A375 (cell line): ENCODE results near the gene FRMD4A. TPM values are rescaled to one million over a fixed set of nuclear protein-coding genes. Genes with fewer than 3 reads are reported as not detected.
A peak's percentile ranks its signal among the peaks of the same experiment; 100 is the strongest.

Experiments
- small RNA-seq: library from RNA; depleted of rRNA; stranded (forward); fragments of <200 nt; gene quantifications from one replicate; pipeline ENCODE3, GENCODE V24; 2014
- total RNA-seq: library from RNA; depleted of rRNA; stranded (reverse); fragments of >200 nt; shearing (Covaris generic); gene quantifications from 2 replicates; pipeline ENCODE4 v1.2.3, GENCODE V29; 2014; rRNA removed

The FRMD4A gene
- 61.6 and 66.7 TPM in 2 replicates for total RNA-seq

DNA sequence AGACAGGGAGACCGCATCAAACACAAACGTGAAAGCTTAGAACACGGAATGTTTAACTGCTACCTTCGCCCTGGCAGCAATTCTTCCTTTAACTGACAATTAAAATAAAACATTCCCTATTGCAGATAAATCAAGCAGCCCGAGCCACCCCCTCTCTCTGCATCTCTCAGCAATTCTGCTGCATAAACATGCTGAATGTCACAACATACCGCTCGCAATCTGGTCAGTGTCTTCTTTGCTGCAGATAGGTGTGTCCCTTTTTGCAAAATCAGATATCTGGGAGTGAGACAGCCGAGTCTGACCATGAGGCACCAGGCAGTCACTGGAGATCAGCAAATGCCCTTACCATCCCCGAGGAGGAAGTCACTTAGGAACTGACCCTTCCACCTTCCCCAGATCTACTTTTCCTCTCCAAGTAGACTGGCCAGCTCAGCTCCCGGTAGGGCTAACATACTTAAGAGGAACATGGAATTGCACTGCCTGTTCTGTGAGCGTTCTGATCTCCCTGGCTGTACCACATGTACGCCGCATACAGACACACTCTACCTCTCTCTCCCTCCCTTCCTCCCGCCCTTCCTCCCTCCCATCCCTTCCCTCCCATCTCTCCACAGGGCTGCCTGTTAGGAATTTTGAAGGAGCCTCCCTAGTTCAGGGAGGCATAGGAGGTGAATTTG is at the start of gene FRMD4A:
TSS of gene FRMD4A (minus strand) at position 537 of the 674 bp plus-strand sequence.

Small RNAs within 50 kb of the gene (small RNA-seq; reads per million reads assigned to genes)
- 1.5 reads per million, percentile 66 among the genes with 10 or more reads in this experiment for gene RNA5SP301
